Right ventricle myocardium superior (tissue), 1 donor: Measurements from ENCODE around the gene CTBP2. TPM values are rescaled to one million over a fixed set of nuclear protein-coding genes. Genes with fewer than 3 reads are reported as not detected.
"Not testable (repeated sequence)": the region's sequence is repeated elsewhere in the genome, so short reads cannot be mapped to it uniquely, and the experiment has no call there.

Experiments
- ATAC-seq: fragments of 200-7000 bp; cut with Tn5 transposase; one replicate; pipeline ENCODE4 v1.9.1; 2020; ENCODE audit warnings: mild to moderate bottlenecking; ENCODE audit not compliant: poor library complexity
- DNase-seq: peaks from one replicate; pipeline ENCODE4 v3.0.0-alpha.2; 2020
- intact Hi-C: fragments of 100-400 bp; cut with DNase I; formaldehyde crosslinking; loops from one replicate; pipeline ENCODE4 v1.11.2; 2022
- total RNA-seq: library from RNA; stranded (reverse); fragmentation: NEBNext Ultra II Directional; extraction: Animal tissue kit (Norgen Biotek cat#: 25700); gene quantifications from one replicate; pipeline ENCODE4 v1.2.1, GENCODE V29; 2021
- donor health status: DM: no; HTN: yes; CAD: no; lungs with severe emphysema.

Gene CTBP2
- total RNA-seq, 1 donor from 2014 or later = 29.4 TPM

- DNase-seq, ATAC-seq, intact Hi-C loops: not testable (repeated sequence)
Measured at GRCh38 chr10:125150376-125151083, 9.8 kb downstream of the CTBP2 start.

- ATAC-seq = no peak
- DNase-seq = no peak
- intact Hi-C loops = no loop called here
Measured at GRCh38 chr10:125149680-125150047, 10.7 kb downstream of the CTBP2 start.

- intact Hi-C loops = no loop called here
- ATAC-seq (no peak), DNase-seq (peak; percentile 70)
Measured at GRCh38 chr10:125149036-125149679, 11.2 kb downstream of the CTBP2 start.

- DNase-seq (no peak), ATAC-seq (no peak)
- intact Hi-C loops = no loop called here
Measured at GRCh38 chr10:125148528-125148927, 11.8 kb downstream of the CTBP2 start.

DNA sequence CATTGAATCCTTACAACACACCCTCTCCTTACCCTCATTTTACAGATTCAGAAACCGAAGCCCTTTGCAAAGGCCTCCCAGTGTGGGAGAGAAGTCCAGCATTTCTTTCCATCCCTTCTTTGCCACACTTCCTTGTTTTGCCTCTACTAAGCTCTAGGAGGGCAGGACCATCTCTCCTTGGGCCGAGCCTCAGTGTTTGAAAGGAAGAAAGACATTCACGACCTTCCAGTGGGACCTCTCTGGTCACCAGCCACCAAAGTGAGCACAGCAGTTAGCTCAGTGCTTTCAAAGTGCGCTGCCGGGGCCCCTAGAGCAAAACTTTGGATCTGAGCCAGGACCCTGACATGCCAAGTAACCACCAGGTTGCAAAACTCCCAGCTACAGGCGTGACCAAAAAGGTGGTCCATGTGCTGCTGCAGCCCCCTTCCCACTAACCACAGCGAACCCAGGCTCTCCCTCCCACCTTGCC, 12.4 kb downstream of the CTBP2 start:
- peak; percentile 25 for ATAC-seq
- intact Hi-C loops = no loop called here
- peak; percentile 68 for DNase-seq

DNA sequence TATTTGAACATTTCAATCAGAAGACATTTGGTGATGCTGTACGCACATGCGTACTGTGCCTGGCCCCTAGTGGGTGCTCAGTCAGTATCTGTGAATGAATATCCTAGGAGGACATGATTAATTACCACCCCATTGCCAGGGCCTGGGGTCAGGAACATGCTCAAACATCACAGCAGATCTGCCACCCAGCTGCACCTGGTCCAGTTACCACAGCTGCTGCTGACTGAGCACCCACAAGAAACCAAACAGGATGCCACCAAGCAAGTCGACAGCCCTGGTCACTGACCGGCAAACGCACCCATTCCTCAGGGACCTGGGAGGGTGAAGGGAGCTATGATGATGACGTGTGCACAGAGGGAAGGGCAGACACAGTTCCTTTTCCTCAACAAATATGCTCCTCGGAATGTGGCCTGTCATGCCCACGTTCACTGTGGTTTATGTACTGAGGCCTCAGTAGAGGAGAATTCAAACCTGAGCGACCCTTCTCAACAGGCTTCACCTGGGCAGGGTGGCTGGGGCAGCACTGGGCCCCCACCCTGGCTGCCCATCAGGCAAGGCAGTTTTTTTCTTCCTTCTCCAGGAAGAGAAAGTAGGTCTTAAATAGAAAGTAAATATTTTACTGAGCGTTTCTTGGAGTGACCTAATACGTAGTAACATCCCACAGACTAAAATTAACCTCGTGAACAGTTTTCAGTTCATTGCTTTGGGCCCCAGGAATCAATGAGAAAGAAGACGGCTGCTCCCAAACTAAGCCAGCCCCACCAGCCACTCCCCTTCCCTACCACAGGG, 13.4 kb downstream of the CTBP2 start:
- DNase-seq = no peak
- ATAC-seq = no peak
- intact Hi-C loops = no loop called here

GRCh38 chr10:125145636-125146035, 14.7 kb downstream of the CTBP2 start:
- intact Hi-C loops = no loop called here
- DNase-seq (no peak), ATAC-seq (no peak)

- peak; percentile 72 for ATAC-seq
- intact Hi-C loops = no loop called here
Measured at GRCh38 chr10:125144693-125145623, 15.4 kb downstream of the CTBP2 start.

DNA sequence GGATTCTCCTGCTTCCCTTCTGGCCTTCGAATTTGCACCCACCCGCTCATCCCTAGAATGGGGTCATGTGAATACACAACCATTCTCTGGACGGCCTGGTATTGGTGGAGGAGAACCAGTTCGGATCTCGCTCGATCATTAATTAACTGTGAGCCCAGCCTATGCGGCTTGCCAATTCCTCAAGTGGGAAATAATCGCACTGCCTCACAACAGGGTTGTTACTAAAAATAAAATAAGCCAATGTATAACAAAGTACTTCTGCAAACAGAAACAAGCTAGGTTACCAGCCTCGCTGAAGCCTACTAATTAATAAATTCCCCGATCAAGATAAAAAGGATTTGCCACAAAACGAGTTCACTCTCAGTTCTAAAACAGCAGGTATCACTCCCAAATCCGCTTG, 16.2 kb downstream of the CTBP2 start:
- intact Hi-C loops = no loop called here
- DNase-seq = no peak
- ATAC-seq = peak; percentile 64

More at GRCh38 chr10:125144693-125145623, 15.4 kb downstream of the CTBP2 start:
- peak; percentile 57 for DNase-seq

DNA sequence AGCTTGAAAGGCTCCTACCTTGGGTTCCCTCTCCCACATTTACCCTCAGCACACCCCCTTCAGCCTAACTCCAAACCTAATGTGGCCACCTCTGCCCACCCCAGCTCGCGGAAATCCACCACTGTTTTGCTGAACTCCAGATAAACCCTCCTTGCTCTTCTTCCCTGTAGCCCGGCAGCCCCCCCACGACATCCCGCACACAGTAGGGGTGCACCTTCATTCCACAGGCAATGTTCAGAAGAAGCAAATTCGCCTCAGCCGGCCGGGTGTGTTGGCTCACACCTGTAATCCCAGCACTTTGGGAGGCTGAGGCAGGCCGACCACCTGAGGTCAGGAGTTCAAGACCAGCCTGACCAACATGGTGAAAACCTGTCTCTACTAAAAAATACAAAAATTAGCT, 17.4 kb downstream of the CTBP2 start:
- DNase-seq = no peak
- intact Hi-C loops = no loop called here
- no peak for ATAC-seq

DNA sequence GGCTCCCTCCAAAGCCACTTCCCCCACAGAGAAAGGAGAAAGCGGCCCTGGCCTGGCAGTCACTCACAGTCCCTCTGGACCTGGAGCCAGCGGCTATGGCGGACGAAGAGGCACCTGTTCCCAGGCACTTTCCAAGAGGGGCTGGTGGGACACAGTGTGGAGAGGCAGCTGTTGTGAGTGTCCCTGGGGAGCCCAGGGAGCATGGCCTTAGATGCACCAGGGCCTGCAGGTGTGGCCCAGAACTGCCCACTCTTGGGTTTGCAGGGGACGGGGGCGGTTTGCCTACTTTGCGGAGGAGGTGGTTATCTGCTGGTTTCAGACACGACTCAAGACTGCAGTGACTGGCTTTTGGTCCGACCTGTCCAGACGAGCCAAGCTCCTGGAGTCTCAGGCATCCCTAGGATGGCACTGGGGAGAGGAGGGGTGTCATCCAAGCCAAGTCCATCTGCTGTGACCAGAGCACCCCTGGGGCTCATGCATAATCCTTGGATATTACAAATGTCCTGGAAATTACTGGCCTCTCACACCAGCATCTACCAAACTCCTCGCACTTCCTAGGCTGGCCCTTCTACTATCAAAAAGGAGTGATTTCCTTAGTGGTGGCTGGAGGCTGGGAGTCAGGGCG, 18.4 kb downstream of the CTBP2 start:
- no peak for ATAC-seq
- intact Hi-C loops = no loop called here
- no peak for DNase-seq

DNA sequence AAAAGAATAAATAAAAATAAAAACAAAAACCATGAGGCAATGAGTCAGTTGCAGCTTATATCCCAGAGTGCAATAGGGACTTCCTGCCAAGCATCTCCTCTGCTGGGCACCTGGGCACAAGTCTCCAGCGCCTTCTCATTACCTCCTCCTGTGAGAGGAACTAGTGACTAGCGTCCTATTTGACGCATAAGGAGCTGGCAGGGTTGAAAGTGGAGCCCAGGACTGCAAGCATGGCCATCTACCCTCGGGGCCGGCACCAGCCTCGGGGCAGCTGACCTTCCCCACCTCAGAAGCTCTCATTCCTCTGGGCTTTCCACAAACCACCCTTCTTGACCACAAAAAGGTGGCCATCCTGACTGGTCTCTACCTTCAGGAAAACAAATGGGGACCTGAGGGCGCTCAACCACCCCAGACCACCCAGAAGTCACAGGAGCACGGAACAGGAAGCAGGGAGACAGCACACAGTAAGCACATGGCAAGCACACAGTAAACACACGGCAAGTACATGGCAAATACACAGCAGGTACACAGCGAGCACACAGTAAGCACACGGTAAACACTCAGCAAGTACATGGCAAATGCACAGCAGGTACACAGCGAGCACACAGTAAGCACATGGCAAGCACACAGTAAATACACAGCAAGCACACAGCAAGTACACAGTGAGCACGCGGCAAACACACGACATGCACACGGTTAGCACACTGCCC, 19.1 kb downstream of the CTBP2 start:
- intact Hi-C loops = no loop called here
- DNase-seq (no peak), ATAC-seq (no peak)

GRCh38 chr10:125140151-125140550, 20.2 kb downstream of the CTBP2 start:
- DNase-seq (no peak), ATAC-seq (no peak)
- intact Hi-C loops = no loop called here

- DNase-seq (no peak), ATAC-seq (peak; percentile 25)
- intact Hi-C loops = no loop called here
Measured at GRCh38 chr10:125137601-125138438, 22.5 kb downstream of the CTBP2 start.

- no peak for ATAC-seq
- intact Hi-C loops = no loop called here
- no peak for DNase-seq
Measured at GRCh38 chr10:125136087-125136486, 24.3 kb downstream of the CTBP2 start.

- intact Hi-C loops = no loop called here
- no peak for DNase-seq
- no peak for ATAC-seq
Measured at GRCh38 chr10:125135771-125136035, 24.7 kb downstream of the CTBP2 start.
